ENCODE data around the gene GPS2.
A peak's percentile ranks its signal among the peaks of the same experiment; 100 is the strongest.

The GPS2 gene

DNA sequence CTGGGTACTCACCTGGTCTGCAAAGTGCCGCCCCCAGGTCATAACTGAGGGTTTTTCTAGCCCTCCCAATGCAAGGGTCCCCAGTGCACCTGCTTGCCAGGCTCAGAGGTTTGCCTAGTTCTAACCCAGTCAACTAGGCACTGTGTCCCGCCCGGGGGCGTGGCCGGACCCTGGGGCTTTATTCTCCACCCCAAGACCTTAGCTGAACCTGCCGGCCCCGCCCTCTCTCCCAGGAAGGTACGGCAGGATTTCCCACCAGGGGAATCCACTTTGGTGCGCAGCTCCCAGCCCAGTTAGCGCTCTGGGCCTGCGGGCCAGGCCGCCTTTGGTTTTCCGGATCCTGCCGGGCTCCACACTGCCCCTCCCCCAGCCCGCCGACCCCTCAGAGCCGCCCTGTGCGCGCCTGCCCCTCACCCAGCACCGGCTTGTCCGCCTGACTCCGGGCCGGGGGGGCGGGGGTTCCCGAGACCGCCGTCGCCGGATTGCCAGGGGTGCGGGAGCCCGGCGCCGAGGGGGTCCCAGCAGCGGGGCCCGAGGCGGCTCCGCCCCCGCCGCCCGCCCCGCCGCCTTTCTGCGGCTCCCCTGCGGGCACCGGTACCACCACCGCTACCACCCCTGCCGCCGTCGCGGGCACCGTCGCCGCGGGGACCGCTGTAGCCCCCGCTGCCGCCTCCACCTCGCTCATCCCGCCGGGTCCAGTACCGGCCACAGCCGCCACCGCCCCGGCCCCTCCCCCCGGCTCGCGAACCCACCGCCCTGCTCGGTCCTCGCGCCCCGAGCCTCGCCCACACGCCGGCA, 21.1 kb downstream of the GPS2 start:
- DNase-seq (ENCODE audit: low read depth in 2 of 2) = no peak

DNA sequence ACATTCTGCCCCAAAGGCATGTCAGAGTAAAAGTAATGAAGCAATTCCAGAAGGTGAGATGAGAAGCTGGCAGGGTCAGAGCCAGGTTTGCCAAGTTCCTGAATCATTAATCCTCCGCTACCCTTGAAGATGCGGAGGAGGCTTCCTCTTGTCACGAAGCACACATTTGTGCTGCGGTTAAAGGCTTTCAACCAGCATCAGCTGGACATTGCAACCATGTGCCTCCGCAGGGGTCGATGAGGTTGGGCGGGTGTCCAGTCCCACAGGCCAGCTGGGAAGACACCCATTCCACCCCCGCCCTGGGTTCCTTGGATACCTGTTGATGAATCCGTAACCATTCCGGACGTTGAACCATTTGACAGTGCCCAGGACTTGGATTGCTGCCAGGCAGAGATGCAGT, 22.0 kb downstream of the GPS2 start:
- DNase-seq (ENCODE audit: low read depth in 2 of 2) = no peak

DNA sequence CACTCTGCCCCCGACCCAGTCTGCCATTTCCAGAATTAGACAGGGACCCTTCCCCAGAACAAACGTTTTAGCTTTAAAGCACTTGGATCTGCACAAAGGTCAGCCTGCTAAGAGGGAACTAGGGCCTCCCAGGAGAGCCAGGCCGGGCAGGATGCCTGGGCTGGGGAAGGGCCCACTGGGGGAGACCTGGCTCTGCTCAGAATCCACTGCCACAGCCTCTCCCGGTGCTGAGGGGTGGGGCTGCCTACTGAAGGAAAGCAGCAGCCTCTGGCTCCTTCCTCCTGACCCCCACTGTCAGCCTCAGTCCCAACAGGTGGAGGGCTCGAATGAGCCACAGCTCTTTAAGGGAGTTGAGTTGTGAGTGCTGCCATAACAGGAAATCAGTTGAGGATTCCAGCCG, 22.4 kb downstream of the GPS2 start:
- DNase-seq (ENCODE audit: low read depth in 2 of 2) = no peak

DNA sequence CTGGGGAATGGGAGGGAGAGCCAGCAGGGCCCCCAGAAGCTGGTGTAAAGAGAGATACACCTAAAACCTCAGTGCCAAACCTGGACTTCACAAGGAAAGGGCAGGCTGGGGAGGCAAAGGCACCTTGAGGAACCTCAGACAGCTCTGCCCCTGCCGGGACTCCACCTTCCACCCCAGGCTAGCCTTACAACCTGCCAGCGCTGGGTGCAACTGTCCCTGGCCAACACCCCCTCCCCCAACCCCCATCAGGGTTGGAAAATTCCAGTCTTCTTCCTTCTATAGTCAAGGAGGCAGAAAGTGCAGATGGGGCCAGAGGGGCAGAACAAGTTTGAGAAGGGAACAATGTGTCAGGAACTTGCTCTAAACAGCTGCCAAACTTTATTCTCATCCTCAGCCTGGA, 23.0 kb downstream of the GPS2 start:
- no peak for DNase-seq (ENCODE audit: low read depth in 2 of 2)

DNA sequence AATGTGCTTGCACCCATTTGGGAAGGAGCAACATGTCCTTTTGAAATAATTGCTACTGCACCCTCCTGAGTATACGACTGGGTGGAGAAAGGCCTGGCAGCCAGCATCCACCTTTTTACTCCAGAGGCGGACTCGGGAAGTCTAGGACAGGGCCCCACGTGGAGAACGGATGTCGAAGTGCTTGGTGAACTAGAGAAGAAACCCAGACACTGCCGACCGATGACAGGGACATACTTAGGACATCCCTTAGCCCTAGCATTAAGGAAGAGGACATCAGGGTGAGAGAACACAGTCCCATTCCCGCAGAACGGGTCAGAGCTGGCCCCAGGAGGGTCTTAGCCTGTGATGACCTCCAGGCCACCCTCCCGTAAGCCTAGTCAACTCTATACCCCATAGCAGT, 24.5 kb downstream of the GPS2 start:
- no peak for DNase-seq (ENCODE audit: low read depth in 2 of 2)

DNA sequence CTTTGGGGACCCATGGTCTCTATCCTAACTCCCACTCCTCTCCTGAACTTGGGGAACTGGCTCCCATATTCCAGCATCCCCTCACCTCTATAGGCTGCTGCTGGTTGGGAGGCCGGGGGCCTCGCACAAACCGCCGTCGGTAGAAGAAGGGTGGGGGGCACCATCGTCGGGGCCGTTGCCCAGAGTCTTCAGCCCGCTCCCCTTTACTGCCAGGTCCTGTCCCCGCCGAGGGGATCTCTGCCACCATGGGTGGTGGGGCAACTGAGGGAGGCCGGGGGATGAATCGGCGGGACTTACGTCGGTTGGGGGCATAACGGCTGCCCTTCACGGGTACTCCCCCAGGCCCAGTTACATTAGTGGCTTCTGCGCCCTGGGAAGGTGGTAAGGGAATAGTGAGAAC, 25.0 kb downstream of the GPS2 start:
- DNase-seq (ENCODE audit: low read depth in 2 of 2) = no peak

DNA sequence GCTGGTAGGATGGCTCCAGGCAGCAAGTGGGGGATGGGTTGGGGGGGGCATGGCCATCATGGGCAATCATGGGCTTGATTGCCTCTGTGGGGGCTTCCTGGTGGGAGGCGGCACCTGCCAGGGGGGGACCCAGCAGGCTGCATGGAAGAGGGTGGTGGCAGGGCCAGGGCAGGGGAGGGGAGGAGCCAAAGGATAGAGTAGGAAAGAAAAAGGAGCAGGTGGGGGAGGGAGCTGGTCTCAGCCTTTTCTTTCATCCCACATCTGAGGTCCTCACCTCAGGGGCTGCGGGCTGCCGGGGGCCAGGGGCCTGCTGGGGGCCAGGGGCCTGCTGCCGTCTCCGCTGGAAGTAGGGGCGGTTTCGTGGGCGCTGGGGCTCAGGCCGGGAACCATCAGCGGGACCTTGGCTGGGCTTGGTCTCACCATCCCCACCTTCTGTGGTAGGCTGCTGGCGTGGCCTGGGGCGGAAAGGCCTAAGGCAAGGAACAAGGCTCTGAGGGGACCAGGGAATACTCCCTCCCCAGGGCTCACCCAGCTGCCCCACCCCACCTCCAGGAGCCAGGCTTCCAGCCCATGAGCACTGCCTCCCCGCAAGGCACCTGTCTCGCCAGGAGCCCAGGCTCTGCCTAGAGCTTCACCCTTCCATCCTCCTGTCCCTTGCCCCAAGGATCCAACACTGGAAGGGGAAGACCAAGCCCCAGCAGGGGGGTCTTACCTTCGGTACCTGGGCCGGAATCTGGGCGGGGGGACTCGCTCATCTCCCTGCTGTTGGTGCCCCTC, 25.7 kb downstream of the GPS2 start:
- no peak for DNase-seq (ENCODE audit: low read depth in 2 of 2)

DNA sequence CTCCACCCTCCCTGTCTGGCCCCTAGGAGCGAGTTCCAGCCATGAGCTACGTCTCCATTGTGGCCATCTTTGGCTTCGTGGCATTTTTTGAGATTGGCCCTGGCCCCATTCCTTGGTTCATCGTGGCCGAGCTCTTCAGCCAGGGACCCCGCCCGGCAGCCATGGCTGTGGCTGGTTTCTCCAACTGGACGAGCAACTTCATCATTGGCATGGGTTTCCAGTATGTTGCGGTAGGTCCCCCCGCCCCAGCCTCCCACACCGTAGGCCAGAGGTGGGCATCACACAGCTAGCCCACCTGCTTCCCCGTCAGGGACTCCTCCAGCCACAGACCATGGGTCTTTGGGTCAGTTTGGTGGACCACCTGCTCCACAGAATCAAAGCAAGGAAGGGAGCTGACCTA, 29.5 kb downstream of the GPS2 start:
- no peak for DNase-seq (ENCODE audit: low read depth in 2 of 2)

DNA sequence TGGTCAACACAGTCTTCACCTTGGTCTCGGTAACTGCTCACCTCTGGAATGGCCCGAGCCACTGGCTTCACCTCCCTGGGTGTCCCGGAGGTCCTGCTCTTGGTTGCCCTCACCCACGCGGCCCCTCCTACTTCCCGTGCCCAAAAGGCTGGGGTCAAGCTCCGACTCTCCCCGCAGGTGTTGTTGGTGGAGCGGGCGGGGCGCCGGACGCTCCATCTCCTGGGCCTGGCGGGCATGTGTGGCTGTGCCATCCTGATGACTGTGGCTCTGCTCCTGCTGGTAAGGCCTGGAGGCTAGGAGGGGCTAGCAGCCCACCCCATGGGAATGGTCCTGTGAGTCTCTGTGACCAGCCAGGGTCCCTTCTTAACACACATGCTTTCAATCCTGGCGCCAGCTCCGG, 30.2 kb downstream of the GPS2 start:
- DNase-seq (ENCODE audit: low read depth in 2 of 2) = no peak

DNA sequence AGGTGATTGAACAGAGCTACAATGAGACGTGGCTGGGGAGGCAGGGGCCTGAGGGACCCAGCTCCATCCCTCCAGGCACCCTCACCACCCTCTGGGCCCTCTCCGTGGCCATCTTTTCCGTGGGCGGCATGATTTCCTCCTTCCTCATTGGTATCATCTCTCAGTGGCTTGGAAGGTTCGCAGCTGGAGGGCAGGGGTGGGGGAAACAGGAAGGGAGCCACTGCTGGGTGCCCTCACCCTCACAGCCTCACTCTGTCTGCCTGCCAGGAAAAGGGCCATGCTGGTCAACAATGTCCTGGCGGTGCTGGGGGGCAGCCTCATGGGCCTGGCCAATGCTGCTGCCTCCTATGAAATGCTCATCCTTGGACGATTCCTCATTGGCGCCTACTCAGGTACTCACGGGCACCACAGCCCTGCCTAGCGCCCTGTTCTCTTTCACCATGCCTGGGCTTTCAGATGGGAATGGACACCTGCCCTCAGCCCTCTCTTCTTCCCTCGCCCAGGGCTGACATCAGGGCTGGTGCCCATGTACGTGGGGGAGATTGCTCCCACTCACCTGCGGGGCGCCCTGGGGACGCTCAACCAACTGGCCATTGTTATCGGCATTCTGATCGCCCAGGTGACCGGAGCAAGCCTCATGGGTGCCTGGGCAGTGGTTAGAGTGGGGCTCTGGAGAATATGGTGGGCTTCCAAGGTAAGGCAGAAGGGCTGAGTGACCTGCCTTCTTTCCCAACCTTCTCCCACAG, 31.5 kb downstream of the GPS2 start:
- DNase-seq (ENCODE audit: low read depth in 2 of 2) = no peak

DNA sequence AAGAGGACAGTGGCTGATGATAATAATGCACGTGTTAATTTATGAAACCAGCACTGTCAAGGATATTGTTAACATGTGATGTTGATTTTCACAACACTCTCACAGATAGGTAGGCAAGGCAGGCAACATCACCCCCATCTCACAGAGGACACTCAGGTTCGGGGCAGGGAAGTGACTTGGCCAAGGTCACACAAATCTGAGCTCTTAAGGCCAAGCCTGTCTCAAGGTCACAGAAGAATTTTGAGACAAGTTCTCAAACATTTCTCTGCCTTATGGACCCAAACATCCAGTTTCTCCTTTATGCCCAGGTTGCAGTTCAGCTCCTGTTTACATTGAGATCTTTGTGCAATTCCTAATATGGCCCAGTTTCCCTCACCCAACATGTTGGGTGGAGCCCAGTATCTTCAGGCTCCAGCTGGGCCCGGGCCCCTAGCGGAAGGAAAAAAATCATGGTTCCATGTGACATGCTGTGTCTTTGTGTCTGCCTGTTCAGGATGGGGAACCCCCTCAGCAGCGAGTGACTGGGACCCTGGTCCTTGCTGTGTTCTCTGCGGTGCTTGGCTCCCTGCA, 32.3 kb downstream of the GPS2 start:
- DNase-seq (ENCODE audit: low read depth in 2 of 2) = no peak

DNA sequence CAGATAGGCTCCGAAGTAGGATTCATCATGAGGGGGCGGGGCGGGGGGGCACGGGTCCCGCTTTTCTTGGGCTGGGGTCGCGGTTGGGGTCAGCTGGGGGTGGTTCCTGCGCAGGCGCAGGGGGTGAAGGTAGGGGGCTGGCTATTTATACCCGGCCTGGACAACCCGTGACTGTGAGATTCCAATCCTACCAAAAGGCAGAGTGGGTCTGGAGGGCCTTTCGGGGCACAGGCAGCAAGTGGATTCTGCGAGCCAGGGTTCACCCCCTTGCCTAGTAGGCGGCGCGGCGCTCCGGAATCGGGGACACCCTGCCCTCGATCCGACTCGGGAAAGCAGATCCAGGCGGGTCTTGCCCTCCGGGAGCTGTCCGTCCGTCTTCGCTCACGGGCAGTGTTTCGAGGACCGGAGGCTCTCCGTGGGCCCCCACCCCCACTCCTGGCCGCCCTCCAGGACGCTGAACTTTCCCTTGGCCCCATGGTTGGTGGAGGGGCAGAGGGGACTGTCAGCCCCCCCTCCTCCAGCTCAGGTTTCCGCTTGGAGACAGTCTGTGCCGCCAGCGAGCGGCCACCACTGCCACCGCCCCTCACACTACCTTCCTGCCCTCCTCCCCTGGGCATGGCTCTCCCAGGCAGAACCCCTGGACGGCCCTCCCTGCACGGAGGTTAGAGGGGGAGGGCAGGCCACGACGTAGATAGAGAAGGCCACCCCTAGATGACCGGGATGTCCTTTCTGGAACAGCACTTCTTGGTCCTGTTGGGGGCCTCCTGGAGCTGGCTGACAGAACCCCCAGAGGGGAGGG, 33.0 kb downstream of the GPS2 start:
- no peak for DNase-seq (ENCODE audit: low read depth in 2 of 2)

DNA sequence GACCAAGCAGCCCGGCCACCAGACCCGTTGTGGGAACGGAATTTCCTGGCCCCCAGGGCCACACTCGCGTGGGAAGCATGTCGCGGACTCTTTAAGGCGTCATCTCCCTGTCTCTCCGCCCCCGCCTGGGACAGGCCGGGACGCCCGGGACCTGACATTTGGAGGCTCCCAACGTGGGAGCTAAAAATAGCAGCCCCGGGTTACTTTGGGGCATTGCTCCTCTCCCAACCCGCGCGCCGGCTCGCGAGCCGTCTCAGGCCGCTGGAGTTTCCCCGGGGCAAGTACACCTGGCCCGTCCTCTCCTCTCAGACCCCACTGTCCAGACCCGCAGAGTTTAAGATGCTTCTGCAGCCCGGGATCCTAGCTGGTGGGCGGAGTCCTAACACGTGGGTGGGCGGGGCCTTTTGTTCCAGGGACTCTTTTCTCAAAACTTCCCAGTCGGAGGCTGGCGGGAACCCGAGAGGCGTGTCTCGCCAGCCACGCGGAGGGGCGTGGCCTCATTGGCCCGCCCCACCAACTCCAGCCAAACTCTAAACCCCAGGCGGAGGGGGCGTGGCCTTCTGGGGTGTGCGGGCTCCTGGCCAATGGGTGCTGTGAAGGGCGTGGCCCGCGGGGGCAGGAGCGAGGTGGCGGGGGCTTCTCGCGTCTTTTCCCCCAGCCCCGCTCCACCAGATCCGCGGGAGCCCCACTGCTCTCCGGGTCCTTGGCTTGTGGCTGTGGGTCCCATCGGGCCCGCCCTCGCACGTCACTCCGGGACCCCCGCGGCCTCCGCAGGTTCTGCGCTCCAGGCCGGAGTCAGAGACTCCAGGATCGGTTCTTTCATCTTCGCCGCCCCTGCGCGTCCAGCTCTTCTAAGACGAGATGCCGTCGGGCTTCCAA, 33.8 kb downstream of the GPS2 start, which contains the start of gene SLC2A4:
TSS of gene SLC2A4 (plus strand) at position 645 of the 879 bp plus-strand sequence. CDS start at position 862, 217 bp downstream.
- DNase-seq (ENCODE audit: low read depth in 2 of 2) = peak; percentile 82 to 94

DNA sequence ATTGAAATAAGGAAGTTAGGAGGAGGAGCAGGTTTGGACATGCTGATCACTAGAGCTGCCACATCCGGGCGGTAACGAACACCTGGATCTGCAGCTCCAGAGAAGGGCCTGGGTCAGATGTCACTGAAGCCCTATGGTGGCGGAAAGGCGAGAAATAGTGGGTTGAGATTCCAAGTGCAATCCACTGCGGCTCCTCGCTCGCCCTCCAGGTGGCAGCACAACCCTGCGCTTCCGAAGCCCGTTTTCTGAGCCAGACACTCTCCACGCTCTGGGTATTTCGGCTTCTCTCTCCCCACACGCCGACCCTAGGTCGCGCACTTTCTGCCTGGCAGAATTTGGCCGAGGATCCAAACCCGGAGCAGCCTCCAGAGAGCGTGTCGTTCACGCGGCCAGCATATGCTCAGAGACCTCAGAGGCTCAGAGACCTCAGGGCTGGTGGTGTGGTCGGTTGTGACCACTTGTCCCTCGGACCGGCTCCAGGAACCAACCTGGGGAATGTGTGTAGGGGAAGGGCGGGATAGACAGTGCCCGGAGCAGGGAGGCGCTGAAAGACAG, 34.6 kb downstream of the GPS2 start:
- DNase-seq (ENCODE audit: low read depth in 2 of 2) = peak; percentile 70 to 82

DNA sequence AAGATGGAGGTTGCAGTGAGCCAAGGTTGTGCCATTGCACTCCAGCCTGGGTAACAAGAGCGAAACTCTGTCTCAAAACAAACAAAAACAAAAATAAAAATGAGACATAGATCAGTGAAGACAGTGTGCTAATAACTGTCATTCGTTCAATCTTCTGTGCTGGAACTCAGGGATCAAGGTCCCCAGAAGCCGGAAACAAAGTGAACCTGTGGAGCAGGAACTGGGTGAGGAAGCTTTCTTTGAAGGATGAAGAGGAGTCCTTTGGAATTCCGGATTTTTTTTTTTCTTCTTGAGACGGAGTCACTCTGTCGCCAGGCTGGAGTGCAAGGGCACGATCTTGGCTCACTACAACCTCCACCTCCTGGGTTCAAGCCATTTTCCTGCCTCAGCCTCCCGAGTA, 35.7 kb downstream of the GPS2 start:
- DNase-seq (ENCODE audit: low read depth in 2 of 2) = no peak

DNA sequence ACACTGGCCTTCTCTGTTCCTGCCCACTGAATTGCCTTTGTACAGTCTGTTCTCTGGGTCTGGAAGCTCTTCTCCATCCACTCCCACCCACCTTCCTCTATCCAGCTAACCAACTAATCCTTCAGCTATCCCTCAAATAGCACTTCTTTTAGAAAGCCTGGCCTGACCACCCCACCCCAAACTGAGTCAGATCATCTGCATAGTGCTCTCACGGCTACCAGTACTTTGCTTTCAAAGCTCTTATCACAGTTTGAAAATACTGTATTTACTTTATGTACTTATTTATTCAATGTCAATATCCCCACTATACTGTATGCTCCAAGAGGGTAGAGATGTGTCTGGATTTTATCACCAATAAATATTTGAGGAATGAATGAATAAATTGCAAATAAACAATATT, 48.4 kb downstream of the GPS2 start:
- no peak for DNase-seq (ENCODE audit: low read depth in 2 of 2)

DNA sequence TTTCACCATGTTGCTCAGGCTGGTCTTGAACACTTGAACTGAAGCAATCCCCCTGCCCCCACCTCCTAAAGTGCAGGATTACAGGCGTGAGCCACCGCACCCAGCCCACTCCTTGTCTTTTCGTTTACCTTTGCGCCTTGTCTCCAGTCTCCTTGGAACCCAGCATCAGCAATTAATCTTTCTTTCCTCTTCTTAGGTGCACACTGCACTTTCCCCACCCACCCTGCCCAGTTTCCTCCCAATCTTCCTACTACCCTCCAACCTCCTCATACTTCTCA, 51.4 kb downstream of the GPS2 start:
- no peak for DNase-seq (ENCODE audit: low read depth in 2 of 2)

DNA sequence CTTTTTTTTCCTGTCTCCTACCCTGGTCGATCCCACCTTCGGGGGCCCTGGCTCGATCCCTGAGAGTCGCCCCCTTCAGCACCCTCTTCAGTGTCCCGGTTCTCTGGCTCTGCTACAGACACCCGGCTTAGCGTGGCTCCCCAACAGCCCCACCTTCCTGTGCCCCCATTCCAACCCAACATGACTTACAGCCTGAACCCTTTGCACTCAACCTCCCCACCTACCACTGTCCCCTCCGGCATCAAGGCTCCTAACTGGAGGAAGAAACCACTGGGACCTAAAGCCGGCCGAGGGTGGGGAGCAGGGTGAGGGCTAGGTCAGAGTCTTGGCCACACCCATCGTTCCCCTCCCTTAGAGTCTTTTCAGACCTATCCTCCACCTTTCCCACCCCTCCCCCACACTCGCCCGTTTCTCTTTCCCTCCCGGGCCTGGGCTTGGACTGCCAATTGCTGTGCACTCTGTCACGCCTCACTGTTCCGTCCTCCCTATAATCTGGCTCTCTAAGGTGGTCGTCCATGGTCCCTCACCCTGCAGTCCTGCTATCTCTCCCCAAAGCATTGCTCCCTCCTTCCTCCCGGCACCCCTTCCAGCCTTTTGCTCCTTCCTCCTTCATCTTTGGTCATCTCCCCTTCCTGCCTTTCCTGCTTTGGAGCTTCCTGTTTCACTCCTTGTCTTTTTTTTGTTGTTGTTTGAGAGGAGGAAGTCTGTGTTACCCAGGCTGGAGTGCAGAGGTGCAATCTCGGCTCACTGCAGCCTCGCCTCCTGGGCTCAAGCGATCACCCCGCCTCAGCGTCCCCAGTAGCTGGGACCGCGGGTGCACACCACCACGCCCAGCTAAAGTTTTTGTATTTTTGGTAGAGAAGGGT, 52.0 kb downstream of the GPS2 start:
- DNase-seq (ENCODE audit: low read depth in 2 of 2) = no peak
